HG02938 (cell line): ENCODE results near the gene DUSP23.

Source experiments
- ATAC-seq: cut with Tn5 transposase; IDR thresholded peaks from one replicate; pipeline ENCODE4 v1.9.1; 2021; ENCODE audit warnings: mild to moderate bottlenecking, moderate library complexity; ENCODE audit not compliant: unreplicated experiment

DUSP23 gene

GRCh38 chr1:159783724-159784123 lies 3.0 kb downstream of the DUSP23 start:
- no peak for ATAC-seq

GRCh38 chr1:159786465-159786864 lies 5.7 kb downstream of the DUSP23 start:
- no peak for ATAC-seq

DNA sequence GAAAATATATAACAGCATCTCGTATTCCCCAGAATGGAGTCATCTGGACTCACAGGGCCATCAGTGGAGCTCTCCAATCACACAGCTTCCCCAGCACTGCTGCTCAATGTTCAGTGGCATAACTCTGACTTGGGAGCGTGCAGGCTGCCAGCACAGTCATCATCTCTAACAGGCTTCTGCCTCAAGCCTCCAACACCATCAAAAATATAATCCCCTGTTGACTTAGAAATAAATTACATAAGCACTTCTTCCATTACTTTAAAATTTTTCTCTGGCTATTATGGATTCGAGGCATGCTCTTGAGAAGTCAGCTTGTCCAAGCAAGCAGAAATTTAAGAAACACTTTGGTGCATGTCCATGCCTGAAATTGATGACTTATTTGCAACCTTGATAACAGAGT lies 6.2 kb downstream of the DUSP23 start:
- ATAC-seq = no peak

DNA sequence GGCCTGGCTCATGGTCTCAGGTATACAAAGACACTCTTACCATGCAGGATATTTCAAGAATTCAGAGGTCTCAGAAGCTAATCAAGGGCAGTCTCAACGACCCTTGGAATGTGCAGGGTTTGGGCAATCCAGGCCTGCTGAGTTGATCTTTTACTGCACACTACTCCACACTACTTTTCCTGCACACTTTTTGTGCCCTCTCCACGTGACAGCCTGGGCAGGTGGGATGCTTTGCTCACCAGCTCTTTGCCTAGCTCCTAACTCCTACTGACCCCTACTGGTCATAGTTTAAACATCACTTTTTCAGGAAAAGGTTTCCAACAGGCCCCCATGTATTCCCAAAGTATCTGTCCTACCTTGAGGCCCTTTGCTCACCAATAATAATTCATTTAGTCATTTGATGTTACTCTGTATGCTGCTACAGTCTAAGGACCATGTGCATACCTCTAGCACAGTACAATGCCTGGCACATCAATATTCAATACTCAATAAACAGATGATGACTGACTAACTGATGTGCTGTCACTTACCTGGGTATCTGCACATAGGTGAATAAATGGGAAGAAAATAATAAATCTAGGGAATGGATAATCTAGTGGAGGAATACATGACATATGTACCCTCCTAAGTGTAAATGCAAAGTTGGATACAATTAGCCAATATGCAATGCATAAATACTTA lies 9.6 kb downstream of the DUSP23 start:
- ATAC-seq = no peak

GRCh38 chr1:159791031-159791430 lies 10.3 kb downstream of the DUSP23 start:
- ATAC-seq = no peak

GRCh38 chr1:159791461-159791860 lies 10.7 kb downstream of the DUSP23 start:
- no peak for ATAC-seq

- no peak for ATAC-seq
Observed at GRCh38 chr1:159795534-159795933, 14.8 kb downstream of the DUSP23 start.

DNA sequence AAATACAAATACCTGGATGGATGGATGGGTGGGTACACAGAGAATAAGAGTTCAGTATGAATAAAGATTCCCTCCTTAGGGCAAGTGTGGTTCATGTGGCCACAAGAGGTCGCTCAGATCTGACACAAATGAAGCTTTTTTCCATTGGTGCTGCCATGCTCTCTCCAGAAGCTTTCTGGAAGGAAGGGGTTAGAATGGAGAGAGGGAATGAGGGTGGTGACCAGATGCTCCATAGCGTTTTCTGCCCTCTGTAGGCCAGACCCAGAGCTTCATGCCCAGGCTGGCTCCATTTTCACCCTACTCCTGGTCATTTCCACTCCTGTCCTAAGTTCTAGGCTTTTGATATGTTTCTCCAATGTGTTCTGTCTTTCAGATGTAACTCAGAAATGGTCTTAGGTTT lies 18.1 kb downstream of the DUSP23 start:
- ATAC-seq = no peak

DNA sequence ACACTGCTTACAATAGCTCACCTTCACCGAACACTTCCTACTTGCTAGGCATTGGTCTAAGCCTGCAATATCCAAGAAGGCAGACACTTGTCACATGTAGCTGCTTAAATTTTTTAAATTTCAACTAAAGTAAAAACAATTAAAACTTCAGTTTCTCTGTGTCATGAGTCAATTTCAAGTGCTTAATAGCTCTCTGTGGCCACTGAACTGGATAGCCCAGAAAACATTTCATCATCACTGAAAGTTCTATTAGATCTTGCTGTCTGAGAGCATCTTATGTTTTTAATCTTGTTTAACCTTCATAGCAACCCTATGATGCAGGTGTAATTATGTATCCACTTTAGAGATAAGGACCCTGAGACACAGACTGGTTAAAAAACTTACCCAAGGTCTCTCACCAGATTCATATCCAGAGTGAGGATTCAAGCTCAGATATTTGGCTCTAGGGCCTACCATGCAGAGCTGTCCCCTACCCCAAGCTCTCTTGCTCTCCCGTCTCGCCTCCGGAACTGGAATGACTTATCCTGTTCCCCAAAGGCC lies 18.8 kb downstream of the DUSP23 start:
- no peak for ATAC-seq

- ATAC-seq = no peak
Observed at GRCh38 chr1:159800177-159800930, 19.6 kb downstream of the DUSP23 start.

GRCh38 chr1:159802111-159802510 lies 21.3 kb downstream of the DUSP23 start, which contains the start of gene FCRL6:
TSS of gene FCRL6 (plus strand) at chr1:159802360. CDS start at chr1:159802425, 65 bp downstream.
- ATAC-seq = no peak

GRCh38 chr1:159803956-159804689 lies 23.4 kb downstream of the DUSP23 start:
- ATAC-seq = no peak

GRCh38 chr1:159804924-159805323 lies 24.2 kb downstream of the DUSP23 start:
- ATAC-seq = no peak

- ATAC-seq = no peak
Observed at GRCh38 chr1:159815926-159816325, 35.2 kb downstream of the DUSP23 start.

- ATAC-seq = no peak
Observed at GRCh38 chr1:159817276-159818041, 36.7 kb downstream of the DUSP23 start.

- ATAC-seq = no peak
Observed at GRCh38 chr1:159821171-159821867, 40.6 kb downstream of the DUSP23 start.

- no peak for ATAC-seq
Observed at GRCh38 chr1:159823406-159823805, 42.6 kb downstream of the DUSP23 start.

GRCh38 chr1:159825564-159825963 lies 44.8 kb downstream of the DUSP23 start:
- ATAC-seq = no peak

DNA sequence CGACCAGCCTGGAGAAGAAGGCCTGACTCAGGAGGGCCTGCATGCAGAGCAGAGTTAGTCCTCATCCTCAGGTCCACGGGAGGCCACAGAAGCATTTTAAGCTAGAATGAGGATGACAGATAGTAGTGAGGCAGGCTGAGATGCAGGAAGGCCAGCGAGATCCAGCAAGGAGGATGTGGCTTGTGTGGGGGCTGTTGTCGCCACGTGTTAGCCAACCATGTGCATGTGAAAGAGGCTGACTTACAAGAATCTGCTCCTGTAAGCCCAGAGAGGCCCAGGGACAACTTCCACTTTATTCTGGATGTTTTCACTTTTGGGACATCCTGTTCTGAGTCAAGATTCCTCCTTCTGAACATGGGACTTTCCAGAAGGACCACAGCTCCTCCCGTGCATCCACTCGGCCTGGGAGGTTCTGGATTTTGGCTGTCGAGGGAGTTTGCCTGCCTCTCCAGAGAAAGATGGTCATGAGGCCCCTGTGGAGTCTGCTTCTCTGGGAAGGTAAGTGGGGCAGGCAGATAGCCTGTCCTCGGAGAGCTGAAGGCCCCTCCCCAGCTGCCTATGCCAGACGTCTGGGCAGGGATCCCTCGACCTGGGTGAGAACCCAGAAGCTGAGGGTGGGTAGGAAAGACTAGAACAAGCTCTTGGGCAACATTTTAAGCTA lies 45.8 kb downstream of the DUSP23 start, which contains the start of gene SLAMF8:
Gene SLAMF8 (plus strand): TSS at position 433 of the 661 bp plus-strand sequence. CDS start 26 bp downstream, at position 459.
- ATAC-seq = no peak
